IPS-18a (cell line): Measurements from ENCODE around the gene TSEN2.
"Not testable (repeated sequence)": the region's sequence is repeated elsewhere in the genome, so short reads cannot be mapped to it uniquely, and the experiment has no call there.

ENCODE experiments used
- H3K27ac ChIP-seq: one replicate; pipeline ENCODE4 v1.5.1; 2013; ENCODE audit warnings: low read length
- H3K27me3 ChIP-seq: one replicate; pipeline ENCODE4 v1.6.1; 2013; ENCODE audit warnings: mild to moderate bottlenecking, low read length; ENCODE audit not compliant: control insufficient read depth, insufficient read depth
- H3K36me3 ChIP-seq: one replicate; pipeline ENCODE4 v1.6.1; 2013; ENCODE audit warnings: low read depth, low read length; ENCODE audit not compliant: control insufficient read depth
- H3K4me1 ChIP-seq: one replicate; pipeline ENCODE4 v1.6.1; 2013; ENCODE audit warnings: low read depth, low read length; ENCODE audit not compliant: control insufficient read depth
- H3K4me3 ChIP-seq: one replicate; pipeline ENCODE4 v1.5.1; 2013; ENCODE audit warnings: low read length
- H3K9ac ChIP-seq: one replicate; pipeline ENCODE4 v1.6.1; 2013; ENCODE audit warnings: mild to moderate bottlenecking, low read length, moderate library complexity
- H3K9me3 ChIP-seq: one replicate; pipeline ENCODE4 v1.6.1; 2013; ENCODE audit warnings: low read depth, low read length; ENCODE audit not compliant: control insufficient read depth

TSEN2 gene

DNA sequence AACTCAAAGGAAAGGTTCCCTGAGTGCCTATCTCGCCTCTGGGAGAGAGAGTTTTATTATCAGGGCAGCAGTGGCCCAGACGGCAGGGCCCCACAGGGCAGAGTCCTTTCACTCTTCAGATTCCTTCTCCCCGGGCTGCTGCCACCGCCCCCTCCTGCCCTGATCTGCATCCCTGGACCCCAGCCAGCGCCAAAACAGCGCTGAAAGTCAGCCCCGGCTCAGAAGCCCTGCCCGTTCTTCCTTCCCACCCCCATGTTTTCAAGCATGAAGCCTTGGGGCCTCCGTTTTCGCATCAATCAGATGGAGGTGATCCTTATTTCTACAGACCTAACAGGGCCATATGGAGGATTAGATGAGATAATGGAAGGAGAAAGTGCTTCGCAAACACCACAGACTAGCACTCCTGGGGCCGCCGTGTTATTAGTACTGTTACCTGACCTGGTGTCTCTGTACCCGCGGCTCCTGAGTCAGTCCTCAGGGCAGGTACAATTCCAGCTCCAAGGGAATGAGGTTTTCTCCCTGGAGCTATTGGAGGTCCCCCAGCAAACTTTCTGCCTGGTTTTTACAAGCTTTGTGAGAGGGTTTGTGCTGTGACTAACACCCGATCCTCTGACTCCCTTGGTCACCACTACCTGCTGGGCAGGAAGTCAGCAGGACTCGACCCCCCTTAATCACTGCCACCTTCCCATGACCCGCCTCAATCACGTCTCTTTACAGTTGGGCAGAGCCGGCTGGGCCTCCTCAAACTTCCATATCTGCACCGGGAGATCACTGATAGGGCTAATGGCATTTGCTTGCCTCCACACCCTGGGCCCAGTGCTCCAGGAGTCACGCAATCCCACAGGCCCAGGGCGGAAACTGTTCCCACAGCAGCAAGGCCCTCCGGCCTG, 39.5 kb upstream of the TSEN2 start:
- Histone ChIP-seq H3K4me3 (no peak overlapping the region), H3K36me3 (no peaks in the 10 kb centered on the region), H3K4me1 (peaks cover 15% of the 10 kb centered on the region), H3K9ac (no peak overlapping the region), H3K9me3 (no peaks in the 10 kb centered on the region), H3K27ac (no peak overlapping the region), H3K27me3 (no peaks in the 10 kb centered on the region)

DNA sequence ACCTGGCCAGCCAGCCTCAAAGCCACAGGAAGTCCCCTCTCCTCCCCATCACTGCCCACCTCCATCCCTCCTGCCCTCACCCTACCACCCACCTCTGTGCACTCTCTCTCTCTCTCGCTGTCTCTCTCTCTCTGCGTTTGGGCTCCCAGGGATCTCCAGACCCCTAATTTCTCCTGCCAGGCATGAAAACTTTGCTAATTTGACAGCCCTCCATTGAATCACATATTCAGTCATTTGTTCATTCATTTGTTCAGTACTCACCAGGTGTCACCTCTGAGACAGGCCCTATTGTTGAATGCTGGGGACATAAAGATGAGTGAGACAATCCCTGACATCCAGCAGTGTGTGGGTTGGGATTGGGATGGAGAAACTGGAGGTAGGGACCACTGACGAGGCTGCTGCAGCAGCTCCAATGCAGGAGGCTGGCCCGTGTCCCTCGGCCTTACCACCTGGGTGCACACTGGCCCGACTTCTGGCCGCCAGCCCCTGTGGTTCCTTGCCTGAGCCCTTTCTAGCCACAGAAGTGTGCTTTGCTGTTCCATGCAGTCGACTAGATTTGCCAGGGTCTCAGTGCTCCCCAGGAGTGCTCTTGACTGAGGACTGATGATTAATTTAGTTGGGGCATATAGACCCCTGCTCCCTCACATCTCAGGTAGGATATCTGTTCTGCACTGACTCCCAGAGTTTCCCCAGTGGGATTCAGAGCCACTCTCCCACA, 38.6 kb upstream of the TSEN2 start:
- Histone ChIP-seq H3K9ac (no peak overlapping the region), H3K27ac (no peak overlapping the region), H3K36me3 (no peaks in the 10 kb centered on the region), H3K4me3 (no peak overlapping the region), H3K27me3 (no peaks in the 10 kb centered on the region), H3K9me3 (no peaks in the 10 kb centered on the region), H3K4me1 (peaks cover 15% of the 10 kb centered on the region)

GRCh38 chr3:12446298-12446697, 38.0 kb upstream of the TSEN2 start:
- no peaks in the 10 kb centered on the region for H3K27me3 ChIP-seq
- H3K9ac ChIP-seq: no peak overlapping the region
- H3K36me3 ChIP-seq: no peaks in the 10 kb centered on the region
- no peaks in the 10 kb centered on the region for H3K9me3 ChIP-seq
- H3K4me1 ChIP-seq: peaks cover 12% of the 10 kb centered on the region
- no peak overlapping the region for H3K27ac ChIP-seq
- no peak overlapping the region for H3K4me3 ChIP-seq

GRCh38 chr3:12447075-12447474, 37.2 kb upstream of the TSEN2 start:
- no peak overlapping the region for H3K9ac ChIP-seq
- no peaks in the 10 kb centered on the region for H3K36me3 ChIP-seq
- H3K4me3 ChIP-seq: no peak overlapping the region
- H3K27me3 ChIP-seq: no peaks in the 10 kb centered on the region
- no peaks in the 10 kb centered on the region for H3K9me3 ChIP-seq
- no peak overlapping the region for H3K27ac ChIP-seq
- peaks cover 8% of the 10 kb centered on the region for H3K4me1 ChIP-seq

- not testable (repeated sequence) for H3K4me3 ChIP-seq, H3K4me1 ChIP-seq, H3K36me3 ChIP-seq, H3K27ac ChIP-seq, H3K9ac ChIP-seq, H3K27me3 ChIP-seq, H3K9me3 ChIP-seq
Measured at GRCh38 chr3:12448404-12449202, 35.7 kb upstream of the TSEN2 start.

DNA sequence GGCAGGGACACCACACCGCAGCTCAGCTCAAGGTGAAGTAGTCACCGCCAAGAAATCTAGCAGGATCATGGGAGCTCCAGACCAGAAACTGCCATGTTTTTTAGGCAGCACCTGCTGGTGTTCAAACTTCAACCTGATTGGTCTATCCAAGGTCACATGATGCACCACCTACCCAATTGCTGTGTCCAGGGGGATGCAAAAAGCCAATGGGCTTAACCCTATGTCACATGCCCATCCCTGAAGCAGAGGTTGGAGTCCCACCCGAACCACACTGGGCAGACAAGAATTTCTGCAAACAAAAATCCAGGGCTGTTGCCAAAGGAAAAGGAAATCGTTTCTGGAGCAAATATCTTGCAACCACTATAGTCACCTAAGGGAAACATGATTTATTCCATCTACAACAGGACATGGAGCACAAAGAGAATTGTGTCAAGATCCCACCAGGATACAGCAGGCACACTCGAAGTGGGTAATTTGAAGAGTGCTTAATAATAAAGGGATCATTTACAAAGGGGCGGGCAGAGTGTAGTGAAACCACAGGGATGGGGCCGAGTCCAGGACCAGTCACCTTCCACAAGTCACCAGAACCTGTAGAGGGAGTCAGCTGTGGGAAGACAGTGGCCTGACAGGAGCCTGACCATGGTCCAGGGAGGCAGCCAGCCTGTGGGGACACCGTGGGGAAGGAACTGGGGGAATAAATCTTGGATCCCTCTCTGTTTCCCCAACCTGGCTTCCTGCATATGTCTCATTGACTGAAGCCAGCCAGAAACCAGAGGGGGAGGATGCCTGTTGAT, 34.2 kb upstream of the TSEN2 start:
- Histone ChIP-seq H3K9ac (no peak overlapping the region), H3K27ac (no peak overlapping the region)

DNA sequence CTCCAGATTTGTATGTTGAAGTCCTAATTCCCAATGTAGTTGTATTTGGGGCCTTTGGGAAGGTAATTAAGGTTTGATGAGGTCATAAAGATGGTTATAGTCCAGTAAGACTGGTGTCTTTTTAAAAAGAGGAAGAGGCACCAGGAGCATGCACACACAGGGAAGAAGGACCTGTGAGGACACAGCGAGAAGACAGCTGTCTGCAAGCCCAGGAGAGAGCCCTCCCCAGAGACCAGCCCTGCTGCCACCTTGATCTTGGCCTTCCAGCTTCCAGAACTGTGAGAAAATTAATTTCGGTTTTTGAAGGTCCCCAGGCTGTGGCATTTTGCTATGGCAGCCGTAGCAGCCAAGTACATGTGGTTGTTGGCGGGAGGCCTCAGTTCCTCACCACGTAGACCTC, 32.8 kb upstream of the TSEN2 start:
- no peak overlapping the region for H3K27ac ChIP-seq
- no peaks in the 10 kb centered on the region for H3K4me1 ChIP-seq
- H3K4me3 ChIP-seq: no peak overlapping the region
- H3K36me3 ChIP-seq: no peaks in the 10 kb centered on the region
- H3K9me3 ChIP-seq: no peaks in the 10 kb centered on the region
- no peak overlapping the region for H3K9ac ChIP-seq
- no peaks in the 10 kb centered on the region for H3K27me3 ChIP-seq

More for the DNA sequence above, 34.2 kb upstream of the TSEN2 start:
- no peak overlapping the region for H3K4me3 ChIP-seq
- H3K36me3 ChIP-seq: no peaks in the 10 kb centered on the region
- peaks cover 3% of the 10 kb centered on the region for H3K4me1 ChIP-seq
- H3K9me3 ChIP-seq: no peaks in the 10 kb centered on the region
- no peaks in the 10 kb centered on the region for H3K27me3 ChIP-seq

DNA sequence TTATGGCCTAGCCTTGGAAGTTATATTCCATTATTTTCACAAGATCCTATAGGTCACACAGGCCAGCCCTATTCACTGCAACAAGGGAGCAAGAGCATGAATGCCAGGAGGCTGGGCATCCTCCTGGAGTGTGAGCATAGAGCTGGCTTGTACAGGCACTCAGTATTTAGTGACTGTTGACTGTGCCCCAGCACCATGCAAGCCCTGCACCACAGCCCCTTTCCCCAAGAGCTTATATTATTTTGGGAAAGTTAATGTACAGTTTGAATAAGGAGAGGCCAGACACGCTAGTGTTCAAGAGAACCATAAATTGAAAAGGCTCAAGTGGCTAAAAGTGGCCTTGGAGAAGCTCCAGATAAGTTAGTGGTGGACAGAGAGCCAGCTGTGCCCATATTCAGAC, 32.3 kb upstream of the TSEN2 start:
- Histone ChIP-seq H3K9ac (no peak overlapping the region), H3K9me3 (no peaks in the 10 kb centered on the region), H3K36me3 (no peaks in the 10 kb centered on the region), H3K4me3 (no peak overlapping the region), H3K4me1 (no peaks in the 10 kb centered on the region), H3K27me3 (no peaks in the 10 kb centered on the region), H3K27ac (no peak overlapping the region)

DNA sequence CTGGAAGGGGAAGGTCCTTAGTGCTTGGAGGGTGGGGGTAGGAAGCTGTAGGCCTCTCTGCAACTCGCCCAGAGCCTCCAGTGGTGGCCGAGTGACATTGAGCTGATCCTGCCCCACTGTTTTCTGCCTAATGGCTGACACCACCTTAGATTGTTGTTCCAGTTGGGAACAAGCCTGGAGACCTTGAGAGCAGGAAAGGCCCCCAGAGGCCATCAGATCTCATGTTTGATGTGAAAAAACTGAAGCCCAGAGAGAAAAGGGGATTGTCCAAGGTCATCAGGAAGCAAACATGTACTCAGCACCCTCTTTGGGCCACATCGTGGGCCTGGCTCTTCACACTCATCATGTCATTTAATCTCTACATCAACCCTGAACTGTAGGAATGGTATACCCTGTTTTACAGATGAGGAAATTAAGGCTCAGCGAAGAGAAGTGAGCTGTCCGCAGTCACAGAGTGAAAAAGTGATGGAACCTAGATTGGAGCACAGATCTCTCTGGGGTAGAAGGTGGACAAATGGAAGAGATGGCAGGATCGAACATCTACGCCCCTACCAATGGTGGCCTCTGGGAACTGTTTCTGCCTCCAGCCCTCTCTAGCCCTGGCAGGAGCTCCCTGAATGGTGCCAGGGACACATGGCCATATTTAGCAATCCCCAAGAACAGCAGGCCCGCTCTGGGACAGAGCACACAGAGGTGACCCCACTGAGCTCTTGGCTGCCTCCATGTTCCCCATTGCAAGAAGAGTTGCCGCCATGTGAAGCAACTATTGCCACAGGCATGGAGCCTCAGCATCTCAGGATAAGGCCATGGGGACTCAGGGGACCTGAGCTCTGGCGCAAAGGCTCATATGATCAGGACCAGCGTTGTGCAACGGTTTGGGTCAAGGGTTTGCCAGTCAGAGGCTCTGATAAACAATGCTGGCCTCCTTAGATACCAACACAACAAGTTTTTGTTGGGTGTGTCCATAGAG, 31.6 kb upstream of the TSEN2 start:
- Histone ChIP-seq H3K9me3 (no peaks in the 10 kb centered on the region), H3K9ac (no peak overlapping the region), H3K4me1 (no peaks in the 10 kb centered on the region), H3K27ac (no peak overlapping the region), H3K36me3 (no peaks in the 10 kb centered on the region), H3K27me3 (no peaks in the 10 kb centered on the region), H3K4me3 (no peak overlapping the region)

GRCh38 chr3:12454076-12454815, 30.0 kb upstream of the TSEN2 start:
- H3K36me3 ChIP-seq: no peaks in the 10 kb centered on the region
- no peak overlapping the region for H3K9ac ChIP-seq
- no peaks in the 10 kb centered on the region for H3K27me3 ChIP-seq
- no peaks in the 10 kb centered on the region for H3K4me1 ChIP-seq
- H3K4me3 ChIP-seq: no peak overlapping the region
- no peaks in the 10 kb centered on the region for H3K9me3 ChIP-seq
- H3K27ac ChIP-seq: no peak overlapping the region
